ENCODE measurements around the gene TMEM231. TPM values are rescaled to one million over a fixed set of nuclear protein-coding genes. Genes with fewer than 3 reads are reported as not detected.
"Not testable (repeated sequence)": the region's sequence is repeated elsewhere in the genome, so short reads cannot be mapped to it uniquely, and the experiment has no call there.

The TMEM231 gene
- total and polyA plus RNA-seq, 3 donors from 2014 or later = 21.2 to 29.2 (median 25.4) TPM

- WGBS, 2 donors = 68 to 73% methylated on average over 2 of the region's 2 CpGs
Observed at GRCh38 chr16:75552951-75553350, 3.1 kb downstream of the TMEM231 start.

GRCh38 chr16:75550211-75550662 is 5.8 kb downstream of the TMEM231 start:
- intact Hi-C loops (cut with DNase I; ENCODE audit: low total_unique reads) = no loop called here
- H3K36me3 ChIP-seq (ENCODE audit: low read depth, missing control alignments) = no peaks in the 10 kb centered on the region
- TF ChIP-seq CTCF (IDR thresholded peaks at IDR 0.05) (peak in 2 of 3 experiments; percentile 27 to 52), POLR2A (IDR thresholded peaks at IDR 0.05) (no peak)
- peaks cover 5% of the 10 kb centered on the region for H3K4me1 ChIP-seq
- DNase-seq = peak; percentile 59
- no peaks in the 10 kb centered on the region for H3K27me3 ChIP-seq
- no peak overlapping the region for H3K27ac ChIP-seq
- H3K4me3 ChIP-seq = no peak overlapping the region
- 82 to 92% methylated on average over 7 of the region's 7 CpGs for WGBS, 2 donors
- H3K9me3 ChIP-seq = no peaks in the 10 kb centered on the region

More at GRCh38 chr16:75552951-75553350, 3.1 kb downstream of the TMEM231 start:
- H3K4me1 ChIP-seq = peaks cover 5% of the 10 kb centered on the region
- peak overlapping the region in 1 of 2 donors; percentile 27 for H3K27ac ChIP-seq
- no peaks in the 10 kb centered on the region for H3K27me3 ChIP-seq
- DNase-seq = no peak
- H3K9me3 ChIP-seq = no peaks in the 10 kb centered on the region
- TF ChIP-seq CTCF (IDR thresholded peaks at IDR 0.05) (no peak), POLR2A (IDR thresholded peaks at IDR 0.05) (no peak)
- no peak overlapping the region for H3K4me3 ChIP-seq
- no peaks in the 10 kb centered on the region for H3K36me3 ChIP-seq (ENCODE audit: low read depth, missing control alignments)
- intact Hi-C loops (cut with DNase I; ENCODE audit: low total_unique reads) = no loop called here

GRCh38 chr16:75548456-75548855 is 7.6 kb downstream of the TMEM231 start:
- H3K27ac ChIP-seq; H3K27me3 ChIP-seq; intact Hi-C loops (cut with DNase I; ENCODE audit: low total_unique reads); H3K4me1 ChIP-seq; H3K9me3 ChIP-seq; DNase-seq; H3K36me3 ChIP-seq (ENCODE audit: low read depth, missing control alignments); H3K4me3 ChIP-seq: not testable (repeated sequence)
- 97 to 98% methylated on average over 9 of the region's 9 CpGs for WGBS, 2 donors

- Histone ChIP-seq H3K4me1 (no peaks in the 10 kb centered on the region), H3K27ac (no peak overlapping the region), H3K9me3 (no peaks in the 10 kb centered on the region), H3K36me3 (ENCODE audit: low read depth, missing control alignments) (no peaks in the 10 kb centered on the region), H3K4me3 (no peak overlapping the region), H3K27me3 (no peaks in the 10 kb centered on the region)
- intact Hi-C loops (cut with DNase I; ENCODE audit: low total_unique reads) = no loop called here
- TF ChIP-seq POLR2A (IDR thresholded peaks at IDR 0.05) (no peak), CTCF (IDR thresholded peaks at IDR 0.05) (no peak)
- 93 to 98% methylated on average over 7 of the region's 7 CpGs for WGBS, 2 donors
- DNase-seq = no peak
Observed at GRCh38 chr16:75546293-75546692, 9.8 kb downstream of the TMEM231 start.

GRCh38 chr16:75545879-75546278 is 10.2 kb downstream of the TMEM231 start:
- H3K4me1 ChIP-seq; H3K36me3 ChIP-seq (ENCODE audit: low read depth, missing control alignments); H3K9me3 ChIP-seq; DNase-seq; H3K27ac ChIP-seq; H3K4me3 ChIP-seq; H3K27me3 ChIP-seq; intact Hi-C loops (cut with DNase I; ENCODE audit: low total_unique reads): not testable (repeated sequence)
- WGBS, 2 donors = 100% methylated on average over 1 of the region's 1 CpG; no CpG with 5 or more reads in 1 of the 2 donors

- H3K9me3 ChIP-seq; H3K4me1 ChIP-seq; H3K27ac ChIP-seq; H3K27me3 ChIP-seq; H3K4me3 ChIP-seq; DNase-seq; H3K36me3 ChIP-seq (ENCODE audit: low read depth, missing control alignments); intact Hi-C loops (cut with DNase I; ENCODE audit: low total_unique reads): not testable (repeated sequence)
- 85 to 93% methylated on average over 8 of the region's 8 CpGs for WGBS, 2 donors
Observed at GRCh38 chr16:75542462-75542861, 13.6 kb downstream of the TMEM231 start.
